SU-DHL-6 (cell line): ENCODE measurements around the gene TRRAP.

ENCODE experiments used
- EZH2phosphoT487 ChIP-seq: fragments of 200-600 bp; sonication (generic), shearing (Covaris generic); conservative IDR thresholded peaks from 2 replicates; pipeline ENCODE4 v1.6.1; 2018; ENCODE audit warnings: mild to moderate bottlenecking, antibody characterized with exemption, low read length, moderate library complexity, mixed read lengths
- TF ChIP-seq, protein P1 (sequence below): fragments of 200-600 bp; sonication (generic); IDR thresholded peaks from one replicate; pipeline ENCODE4 v1.5.1; 2017; ENCODE audit warnings: antibody characterized with exemption, mild to moderate bottlenecking, low read length, moderate library complexity; ENCODE audit not compliant: insufficient read depth, poor library complexity, severe bottlenecking

DNA sequence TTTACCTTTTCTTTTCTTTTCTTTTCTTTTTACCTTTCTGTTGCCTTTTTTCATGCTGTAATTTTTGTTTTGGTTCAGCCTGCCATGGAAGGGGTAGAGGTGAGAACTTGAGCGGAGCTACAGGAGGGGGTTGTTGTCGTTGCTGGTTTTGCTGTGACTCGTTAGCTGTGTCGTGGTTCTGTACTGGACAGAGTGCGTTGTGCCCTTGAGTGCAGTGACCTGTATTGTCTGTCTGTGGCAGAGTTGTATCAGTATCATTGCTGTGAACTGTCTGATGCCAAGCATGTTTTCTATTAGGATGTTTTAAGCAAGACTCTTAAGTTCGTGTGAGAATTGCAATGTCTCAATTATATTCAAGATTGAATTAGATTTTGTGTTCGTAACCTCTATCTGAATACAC is 67.5 kb downstream of the TRRAP start:
- TF ChIP-seq, protein P1, sequence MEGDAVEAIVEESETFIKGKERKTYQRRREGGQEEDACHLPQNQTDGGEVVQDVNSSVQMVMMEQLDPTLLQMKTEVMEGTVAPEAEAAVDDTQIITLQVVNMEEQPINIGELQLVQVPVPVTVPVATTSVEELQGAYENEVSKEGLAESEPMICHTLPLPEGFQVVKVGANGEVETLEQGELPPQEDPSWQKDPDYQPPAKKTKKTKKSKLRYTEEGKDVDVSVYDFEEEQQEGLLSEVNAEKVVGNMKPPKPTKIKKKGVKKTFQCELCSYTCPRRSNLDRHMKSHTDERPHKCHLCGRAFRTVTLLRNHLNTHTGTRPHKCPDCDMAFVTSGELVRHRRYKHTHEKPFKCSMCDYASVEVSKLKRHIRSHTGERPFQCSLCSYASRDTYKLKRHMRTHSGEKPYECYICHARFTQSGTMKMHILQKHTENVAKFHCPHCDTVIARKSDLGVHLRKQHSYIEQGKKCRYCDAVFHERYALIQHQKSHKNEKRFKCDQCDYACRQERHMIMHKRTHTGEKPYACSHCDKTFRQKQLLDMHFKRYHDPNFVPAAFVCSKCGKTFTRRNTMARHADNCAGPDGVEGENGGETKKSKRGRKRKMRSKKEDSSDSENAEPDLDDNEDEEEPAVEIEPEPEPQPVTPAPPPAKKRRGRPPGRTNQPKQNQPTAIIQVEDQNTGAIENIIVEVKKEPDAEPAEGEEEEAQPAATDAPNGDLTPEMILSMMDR, result no peak
- TF ChIP-seq EZH2phosphoT487, result no peak
